NB4 (cell line): ENCODE measurements around the gene AZIN2.
"Not testable (repeated sequence)": the region's sequence is repeated elsewhere in the genome, so short reads cannot be mapped to it uniquely, and the experiment has no call there.

Experiments
- DNase-seq: peaks from one replicate; pipeline ENCODE4 v3.0.0; 2010; ENCODE audit warnings: low read depth
- H3K4me3 ChIP-seq: one replicate; pipeline ENCODE4 v1.5.1; 2011; ENCODE audit warnings: mild to moderate bottlenecking, low read depth, low read length, moderate library complexity
- CTCF ChIP-seq: IDR thresholded peaks from one replicate; pipeline ENCODE4 v1.5.1; 2012; ENCODE audit warnings: low read depth, low read length
- MAX ChIP-seq: IDR thresholded peaks from 2 replicates; pipeline ENCODE4 v1.6.1; 2011; ENCODE audit warnings: low read depth, low read length
- MYC ChIP-seq: IDR thresholded peaks from 2 replicates; pipeline ENCODE4 v1.6.1; 2011; ENCODE audit warnings: low read depth, low read length
- POLR2A ChIP-seq: IDR thresholded peaks from 2 replicates; pipeline ENCODE4 v1.6.1; 2011; ENCODE audit warnings: mild to moderate bottlenecking; ENCODE audit not compliant: insufficient read length; ENCODE audit errors: extremely low read depth

Gene AZIN2

GRCh38 chr1:33045814-33046213, 35.1 kb upstream of the AZIN2 start:
- TF ChIP-seq CTCF, result no peak
- TF ChIP-seq MYC, result no peak
- no peak for TF ChIP-seq MAX
- TF ChIP-seq POLR2A, result no peak
- DNase-seq, result peak; percentile 93
- no peak overlapping the region for H3K4me3 ChIP-seq

GRCh38 chr1:33046234-33046633, 34.7 kb upstream of the AZIN2 start:
- H3K4me3 ChIP-seq, DNase-seq: not testable (repeated sequence)

- H3K4me3 ChIP-seq, result no peak overlapping the region
- TF ChIP-seq CTCF (no peak), MYC (no peak), POLR2A (no peak), MAX (no peak)
- DNase-seq, result no peak
Observed at GRCh38 chr1:33047290-33047689, 33.7 kb upstream of the AZIN2 start.

- no peak for DNase-seq
- no peak for TF ChIP-seq MAX
- TF ChIP-seq CTCF, result no peak
- TF ChIP-seq POLR2A, result no peak
- no peak for TF ChIP-seq MYC
- no peak overlapping the region for H3K4me3 ChIP-seq
Observed at GRCh38 chr1:33047839-33048305, 33.1 kb upstream of the AZIN2 start.

- no peak for DNase-seq
- H3K4me3 ChIP-seq, result no peak overlapping the region
- TF ChIP-seq MAX (no peak), POLR2A (no peak), MYC (no peak), CTCF (no peak)
Observed at GRCh38 chr1:33048426-33048825, 32.5 kb upstream of the AZIN2 start.

- TF ChIP-seq MAX (no peak), POLR2A (no peak), CTCF (no peak), MYC (no peak)
- no peak overlapping the region for H3K4me3 ChIP-seq
- peak; percentile 60 for DNase-seq
Observed at GRCh38 chr1:33049371-33049770, 31.6 kb upstream of the AZIN2 start.
